ENCODE data around the gene TAS2R60.

- TF ChIP-seq, protein P1, sequence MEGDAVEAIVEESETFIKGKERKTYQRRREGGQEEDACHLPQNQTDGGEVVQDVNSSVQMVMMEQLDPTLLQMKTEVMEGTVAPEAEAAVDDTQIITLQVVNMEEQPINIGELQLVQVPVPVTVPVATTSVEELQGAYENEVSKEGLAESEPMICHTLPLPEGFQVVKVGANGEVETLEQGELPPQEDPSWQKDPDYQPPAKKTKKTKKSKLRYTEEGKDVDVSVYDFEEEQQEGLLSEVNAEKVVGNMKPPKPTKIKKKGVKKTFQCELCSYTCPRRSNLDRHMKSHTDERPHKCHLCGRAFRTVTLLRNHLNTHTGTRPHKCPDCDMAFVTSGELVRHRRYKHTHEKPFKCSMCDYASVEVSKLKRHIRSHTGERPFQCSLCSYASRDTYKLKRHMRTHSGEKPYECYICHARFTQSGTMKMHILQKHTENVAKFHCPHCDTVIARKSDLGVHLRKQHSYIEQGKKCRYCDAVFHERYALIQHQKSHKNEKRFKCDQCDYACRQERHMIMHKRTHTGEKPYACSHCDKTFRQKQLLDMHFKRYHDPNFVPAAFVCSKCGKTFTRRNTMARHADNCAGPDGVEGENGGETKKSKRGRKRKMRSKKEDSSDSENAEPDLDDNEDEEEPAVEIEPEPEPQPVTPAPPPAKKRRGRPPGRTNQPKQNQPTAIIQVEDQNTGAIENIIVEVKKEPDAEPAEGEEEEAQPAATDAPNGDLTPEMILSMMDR (conservative IDR thresholded peaks at IDR 0.05; ENCODE audit: low read depth, low read length), result no peak
- TF ChIP-seq EZH2 (IDR thresholded peaks at IDR 0.05; ENCODE audit: borderline replicate concordance, low read depth, low read length, poor library complexity, severe bottlenecking), result no peak
Measured at GRCh38 chr7:143415742-143416397, 27.4 kb upstream of the TAS2R60 start.

All from A673 (cell line).